IMR-90 (cell line): Measurements from ENCODE around the gene BCO2.

Experiments
- BHLHE40 ChIP-seq: fragments of 150-350 bp; IDR thresholded peaks from 2 replicates; pipeline ENCODE4 v1.6.1; 2016; ENCODE audit warnings: mild to moderate bottlenecking, low read depth, low read length
- CTCF ChIP-seq: conservative IDR thresholded peaks from 2 replicates; pipeline ENCODE4 v1.5.1; 2012; ENCODE audit warnings: mild to moderate bottlenecking, low read depth, low read length, improper control_type of control experiment

- no peak for TF ChIP-seq CTCF
- no peak for TF ChIP-seq BHLHE40
These were observed 264 bp downstream of the BCO2 start for GRCh38 chr11:112175599-112175952.
